ENCODE measurements around the gene RTP5. TPM values are rescaled to one million over a fixed set of nuclear protein-coding genes. Genes with fewer than 3 reads are reported as not detected.

RTP5 gene
- total RNA-seq, 1 donor from 2014 or later, result not detected

- Histone ChIP-seq H3K4me3 (ENCODE audit: low read length in 3 of 3) (no peak overlapping the region), H3K36me3 (ENCODE audit: control insufficient read depth in 3 of 3, insufficient read depth in 3 of 3, low read length in 3 of 3) (no peaks in the 10 kb centered on the region), H3K9me3 (ENCODE audit: control insufficient read depth in 3 of 3, low read length in 3 of 3) (no peaks in the 10 kb centered on the region), H3K4me1 (ENCODE audit: control insufficient read depth in 3 of 3, insufficient read depth in 3 of 3, low read length in 3 of 3) (peaks cover 0 to 11% (median 4%) of the 10 kb centered on the region in 3 donors), H3K27ac (ENCODE audit: low read depth, low read length) (no peak overlapping the region), H3K9ac (ENCODE audit: low read depth in 1 of 3, low read length in 3 of 3) (no peak overlapping the region), H3K27me3 (ENCODE audit: control insufficient read depth in 3 of 3, insufficient read depth in 3 of 3, low read length in 3 of 3) (no peaks in the 10 kb centered on the region)
These were observed 17.2 kb upstream of the RTP5 start for GRCh38 chr2:241852116-241852980.

- H3K4me3 ChIP-seq (ENCODE audit: low read length in 3 of 3), result no peak overlapping the region
- H3K9ac ChIP-seq (ENCODE audit: low read depth in 1 of 3, low read length in 3 of 3), result no peak overlapping the region
- no peaks in the 10 kb centered on the region for H3K36me3 ChIP-seq (ENCODE audit: control insufficient read depth in 3 of 3, insufficient read depth in 3 of 3, low read length in 3 of 3)
- peaks cover 0 to 11% (median 4%) of the 10 kb centered on the region in 3 donors for H3K4me1 ChIP-seq (ENCODE audit: control insufficient read depth in 3 of 3, insufficient read depth in 3 of 3, low read length in 3 of 3)
- H3K27ac ChIP-seq (ENCODE audit: low read depth, low read length), result no peak overlapping the region
- H3K27me3 ChIP-seq (ENCODE audit: control insufficient read depth in 3 of 3, insufficient read depth in 3 of 3, low read length in 3 of 3), result no peaks in the 10 kb centered on the region
- no peaks in the 10 kb centered on the region for H3K9me3 ChIP-seq (ENCODE audit: control insufficient read depth in 3 of 3, low read length in 3 of 3)
These were observed 16.4 kb upstream of the RTP5 start for GRCh38 chr2:241852981-241853631.

- Histone ChIP-seq H3K4me1 (ENCODE audit: control insufficient read depth in 3 of 3, insufficient read depth in 3 of 3, low read length in 3 of 3) (peaks cover 0 to 11% (median 4%) of the 10 kb centered on the region in 3 donors), H3K9me3 (ENCODE audit: control insufficient read depth in 3 of 3, low read length in 3 of 3) (no peaks in the 10 kb centered on the region), H3K9ac (ENCODE audit: low read depth in 1 of 3, low read length in 3 of 3) (no peak overlapping the region), H3K36me3 (ENCODE audit: control insufficient read depth in 3 of 3, insufficient read depth in 3 of 3, low read length in 3 of 3) (no peaks in the 10 kb centered on the region), H3K27ac (ENCODE audit: low read depth, low read length) (no peak overlapping the region), H3K4me3 (ENCODE audit: low read length in 3 of 3) (no peak overlapping the region), H3K27me3 (ENCODE audit: control insufficient read depth in 3 of 3, insufficient read depth in 3 of 3, low read length in 3 of 3) (no peaks in the 10 kb centered on the region)
These were observed 15.7 kb upstream of the RTP5 start for GRCh38 chr2:241853651-241854341.

GRCh38 chr2:241854342-241855244, 14.9 kb upstream of the RTP5 start:
- H3K9ac ChIP-seq (ENCODE audit: low read depth in 1 of 3, low read length in 3 of 3), result no peak overlapping the region
- H3K9me3 ChIP-seq (ENCODE audit: control insufficient read depth in 3 of 3, low read length in 3 of 3), result no peaks in the 10 kb centered on the region
- no peaks in the 10 kb centered on the region for H3K27me3 ChIP-seq (ENCODE audit: control insufficient read depth in 3 of 3, insufficient read depth in 3 of 3, low read length in 3 of 3)
- H3K27ac ChIP-seq (ENCODE audit: low read depth, low read length), result no peak overlapping the region
- no peak overlapping the region for H3K4me3 ChIP-seq (ENCODE audit: low read length in 3 of 3)
- H3K36me3 ChIP-seq (ENCODE audit: control insufficient read depth in 3 of 3, insufficient read depth in 3 of 3, low read length in 3 of 3), result no peaks in the 10 kb centered on the region
- peaks cover 6 to 18% (median 10%) of the 10 kb centered on the region in 3 donors for H3K4me1 ChIP-seq (ENCODE audit: control insufficient read depth in 3 of 3, insufficient read depth in 3 of 3, low read length in 3 of 3)

- H3K36me3 ChIP-seq (ENCODE audit: control insufficient read depth in 3 of 3, insufficient read depth in 3 of 3, low read length in 3 of 3), result no peaks in the 10 kb centered on the region
- no peak overlapping the region for H3K9ac ChIP-seq (ENCODE audit: low read depth in 1 of 3, low read length in 3 of 3)
- no peak overlapping the region for H3K27ac ChIP-seq (ENCODE audit: low read depth, low read length)
- H3K27me3 ChIP-seq (ENCODE audit: control insufficient read depth in 3 of 3, insufficient read depth in 3 of 3, low read length in 3 of 3), result no peaks in the 10 kb centered on the region
- H3K4me1 ChIP-seq (ENCODE audit: control insufficient read depth in 3 of 3, insufficient read depth in 3 of 3, low read length in 3 of 3), result peaks cover 12 to 24% (median 16%) of the 10 kb centered on the region in 3 donors
- H3K4me3 ChIP-seq (ENCODE audit: low read length in 3 of 3), result no peak overlapping the region
- H3K9me3 ChIP-seq (ENCODE audit: control insufficient read depth in 3 of 3, low read length in 3 of 3), result no peaks in the 10 kb centered on the region
These were observed 14.2 kb upstream of the RTP5 start for GRCh38 chr2:241855245-241855887.

GRCh38 chr2:241855888-241856422, 13.6 kb upstream of the RTP5 start:
- H3K9ac ChIP-seq (ENCODE audit: low read depth in 1 of 3, low read length in 3 of 3), result no peak overlapping the region

GRCh38 chr2:241857041-241857541, 12.4 kb upstream of the RTP5 start:
- no peak overlapping the region for H3K27ac ChIP-seq (ENCODE audit: low read depth, low read length)
- H3K9me3 ChIP-seq (ENCODE audit: control insufficient read depth in 3 of 3, low read length in 3 of 3), result no peaks in the 10 kb centered on the region
- H3K9ac ChIP-seq (ENCODE audit: low read depth in 1 of 3, low read length in 3 of 3), result no peak overlapping the region
- H3K36me3 ChIP-seq (ENCODE audit: control insufficient read depth in 3 of 3, insufficient read depth in 3 of 3, low read length in 3 of 3), result no peaks in the 10 kb centered on the region
- H3K4me1 ChIP-seq (ENCODE audit: control insufficient read depth in 3 of 3, insufficient read depth in 3 of 3, low read length in 3 of 3), result peaks cover 14 to 33% (median 21%) of the 10 kb centered on the region in 3 donors
- no peak overlapping the region for H3K4me3 ChIP-seq (ENCODE audit: low read length in 3 of 3)
- peaks cover 0 to 7% (median 4%) of the 10 kb centered on the region in 3 donors for H3K27me3 ChIP-seq (ENCODE audit: control insufficient read depth in 3 of 3, insufficient read depth in 3 of 3, low read length in 3 of 3)

More at GRCh38 chr2:241855888-241856422, 13.6 kb upstream of the RTP5 start:
- H3K9me3 ChIP-seq (ENCODE audit: control insufficient read depth in 3 of 3, low read length in 3 of 3), result no peaks in the 10 kb centered on the region
- no peaks in the 10 kb centered on the region for H3K27me3 ChIP-seq (ENCODE audit: control insufficient read depth in 3 of 3, insufficient read depth in 3 of 3, low read length in 3 of 3)
- no peak overlapping the region for H3K27ac ChIP-seq (ENCODE audit: low read depth, low read length)
- H3K36me3 ChIP-seq (ENCODE audit: control insufficient read depth in 3 of 3, insufficient read depth in 3 of 3, low read length in 3 of 3), result no peaks in the 10 kb centered on the region
- peaks cover 14 to 30% (median 21%) of the 10 kb centered on the region in 3 donors for H3K4me1 ChIP-seq (ENCODE audit: control insufficient read depth in 3 of 3, insufficient read depth in 3 of 3, low read length in 3 of 3)
- H3K4me3 ChIP-seq (ENCODE audit: low read length in 3 of 3), result no peak overlapping the region

GRCh38 chr2:241857572-241858121, 11.9 kb upstream of the RTP5 start:
- peaks cover 14 to 33% (median 21%) of the 10 kb centered on the region in 3 donors for H3K4me1 ChIP-seq (ENCODE audit: control insufficient read depth in 3 of 3, insufficient read depth in 3 of 3, low read length in 3 of 3)

More at GRCh38 chr2:241857572-241858121, 11.9 kb upstream of the RTP5 start:
- H3K36me3 ChIP-seq (ENCODE audit: control insufficient read depth in 3 of 3, insufficient read depth in 3 of 3, low read length in 3 of 3), result no peaks in the 10 kb centered on the region
- H3K27ac ChIP-seq (ENCODE audit: low read depth, low read length), result no peak overlapping the region
- peaks cover 0 to 9% (median 4%) of the 10 kb centered on the region in 3 donors for H3K27me3 ChIP-seq (ENCODE audit: control insufficient read depth in 3 of 3, insufficient read depth in 3 of 3, low read length in 3 of 3)
- H3K9ac ChIP-seq (ENCODE audit: low read depth in 1 of 3, low read length in 3 of 3), result no peak overlapping the region
- no peaks in the 10 kb centered on the region for H3K9me3 ChIP-seq (ENCODE audit: control insufficient read depth in 3 of 3, low read length in 3 of 3)
- H3K4me3 ChIP-seq (ENCODE audit: low read length in 3 of 3), result no peak overlapping the region

Data from skeletal muscle tissue (tissue), 4 donors.